Suprapubic skin (tissue), 4 donors: ENCODE results near the gene PAEP.

Source experiments
- CTCF ChIP-seq, 2 donors: fragments of 200-600 bp in 1 of 2; fragments of 450-650 bp in 1 of 2; sonication (generic) in 1 of 2; IDR thresholded peaks; one replicate each; pipeline ENCODE4 v1.5.1; 2016 to 2019; ENCODE audit warnings: antibody characterized with exemption in 2 of 2, mild to moderate bottlenecking in 1 of 2, moderate library complexity in 1 of 2
- POLR2A ChIP-seq, 2 donors: fragments of 450-650 bp; IDR thresholded peaks; one replicate each; pipeline ENCODE4 v1.6.1; 2017; ENCODE audit warnings: antibody characterized with exemption in 2 of 2, mild to moderate bottlenecking in 2 of 2, moderate library complexity in 2 of 2
- POLR2AphosphoS5 ChIP-seq, 3 donors: sonication (generic); formaldehyde crosslinking; IDR thresholded peaks; one replicate each; pipeline ENCODE4 v1.6.1; 2017; ENCODE audit warnings: antibody characterized with exemption in 3 of 3

GRCh38 chr9:135615666-135616618 lies 54.4 kb downstream of the PAEP start:
- TF ChIP-seq POLR2A (IDR thresholded peaks at IDR 0.05) (no peak), POLR2AphosphoS5 (IDR thresholded peaks at IDR 0.05) (no peak), CTCF (IDR thresholded peaks at IDR 0.05) (no peak)
